HFFc6 (cell line): Measurements from ENCODE around the gene TTLL7. TPM values are rescaled to one million over a fixed set of nuclear protein-coding genes. Genes with fewer than 3 reads are reported as not detected.

ENCODE experiments used
- DNase-seq: peaks from one replicate; pipeline ENCODE4 v3.0.0-alpha.2; 2018
- H3K27ac Mint-ChIP-seq: 2 replicates; pipeline ENCODE4 v1.8.0; 2020; ENCODE audit warnings: mild to moderate bottlenecking, mixed read lengths
- H3K27me3 Mint-ChIP-seq: 2 replicates; pipeline ENCODE4 v1.8.0; 2021; ENCODE audit warnings: mild to moderate bottlenecking, moderate library complexity, mixed read lengths; ENCODE audit not compliant: insufficient read depth
- H3K36me3 Mint-ChIP-seq: 2 replicates; pipeline ENCODE4 v1.8.0; 2021; ENCODE audit warnings: low read depth, mixed read lengths
- H3K4me1 Mint-ChIP-seq: 2 replicates; pipeline ENCODE4 v1.8.0; 2020; ENCODE audit warnings: low read depth, mixed read lengths
- H3K4me3 Mint-ChIP-seq: 2 replicates; pipeline ENCODE4 v1.8.0; 2020; ENCODE audit warnings: mild to moderate bottlenecking, moderate library complexity, mixed read lengths
- H3K9me3 Mint-ChIP-seq: 2 replicates; pipeline ENCODE4 v1.8.0; 2020; ENCODE audit warnings: mild to moderate bottlenecking, mixed read lengths
- total RNA-seq, 6 experiments: library from RNA; stranded (reverse); fragmentation: NEBNext Ultra II Directional; extraction: Animal tissue kit (Norgen Biotek cat#: 25700); gene quantifications; 2 replicates in 1 of 6; 3 replicates in 5 of 6; pipeline ENCODE4 v1.2.3, GENCODE V29; 2021
- TF ChIP-seq, protein P1 (sequence below): fragments of 200-600 bp; sonication (generic); IDR thresholded peaks from 2 replicates; pipeline ENCODE4 v1.5.0; 2021; ENCODE audit warnings: antibody characterized with exemption, mild to moderate bottlenecking

Gene TTLL7
- total RNA-seq, 6 experiments from 2014 or later, result 5.1 to 8.4 (median 7.5) TPM

DNA sequence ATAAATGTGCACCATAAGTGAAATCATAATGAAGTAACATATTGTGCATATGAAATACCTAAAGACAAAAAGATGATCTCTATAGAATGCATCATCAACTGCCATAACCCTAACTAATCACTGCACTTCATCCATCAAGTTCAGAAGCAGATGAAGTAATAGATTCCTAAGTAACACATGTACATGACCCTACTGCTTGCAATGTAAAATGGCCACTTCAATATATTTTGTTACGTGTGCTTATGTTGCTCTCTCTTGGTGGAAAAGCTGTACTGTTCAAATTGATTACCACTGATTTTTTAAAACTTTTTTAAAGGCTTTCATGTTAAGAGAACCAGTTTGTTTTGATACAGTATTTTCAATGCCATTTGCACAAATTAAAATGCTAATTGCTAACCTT is 141.8 kb downstream of the TTLL7 start:
- Mint-ChIP-seq H3K36me3 (no peaks in the 10 kb centered on the region), H3K27ac (no peak overlapping the region), H3K9me3 (no peaks in the 10 kb centered on the region), H3K27me3 (no peaks in the 10 kb centered on the region; the same call in 1 of the 2 replicates), H3K4me3 (no peak overlapping the region), H3K4me1 (no peaks in the 10 kb centered on the region)
- TF ChIP-seq, protein P1, sequence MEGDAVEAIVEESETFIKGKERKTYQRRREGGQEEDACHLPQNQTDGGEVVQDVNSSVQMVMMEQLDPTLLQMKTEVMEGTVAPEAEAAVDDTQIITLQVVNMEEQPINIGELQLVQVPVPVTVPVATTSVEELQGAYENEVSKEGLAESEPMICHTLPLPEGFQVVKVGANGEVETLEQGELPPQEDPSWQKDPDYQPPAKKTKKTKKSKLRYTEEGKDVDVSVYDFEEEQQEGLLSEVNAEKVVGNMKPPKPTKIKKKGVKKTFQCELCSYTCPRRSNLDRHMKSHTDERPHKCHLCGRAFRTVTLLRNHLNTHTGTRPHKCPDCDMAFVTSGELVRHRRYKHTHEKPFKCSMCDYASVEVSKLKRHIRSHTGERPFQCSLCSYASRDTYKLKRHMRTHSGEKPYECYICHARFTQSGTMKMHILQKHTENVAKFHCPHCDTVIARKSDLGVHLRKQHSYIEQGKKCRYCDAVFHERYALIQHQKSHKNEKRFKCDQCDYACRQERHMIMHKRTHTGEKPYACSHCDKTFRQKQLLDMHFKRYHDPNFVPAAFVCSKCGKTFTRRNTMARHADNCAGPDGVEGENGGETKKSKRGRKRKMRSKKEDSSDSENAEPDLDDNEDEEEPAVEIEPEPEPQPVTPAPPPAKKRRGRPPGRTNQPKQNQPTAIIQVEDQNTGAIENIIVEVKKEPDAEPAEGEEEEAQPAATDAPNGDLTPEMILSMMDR, result peak; percentile 49; the same call in 1 of the 2 replicates
- peak; percentile 17 for DNase-seq

DNA sequence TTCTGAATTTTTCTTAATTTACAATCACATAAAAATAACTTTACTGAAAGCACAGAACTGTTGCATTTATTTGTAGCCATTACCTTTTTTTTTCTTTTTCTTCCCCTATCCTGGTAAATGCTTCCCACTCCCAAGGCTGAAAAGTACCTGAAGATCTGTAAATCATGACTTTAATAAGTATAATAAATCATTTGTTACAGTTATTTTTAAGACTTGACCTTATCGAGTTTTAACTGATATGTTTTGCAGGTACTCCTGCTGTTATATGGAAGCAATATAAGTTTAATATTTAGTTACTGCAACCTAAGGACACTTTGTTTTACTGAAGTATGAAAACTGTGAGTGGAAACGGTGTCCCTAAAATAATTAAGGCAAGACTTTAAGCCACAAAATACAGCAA is 142.6 kb downstream of the TTLL7 start:
- Mint-ChIP-seq H3K27me3 (no peaks in the 10 kb centered on the region; the same call in 1 of the 2 replicates), H3K9me3 (no peaks in the 10 kb centered on the region), H3K36me3 (no peaks in the 10 kb centered on the region), H3K4me3 (no peak overlapping the region), H3K4me1 (no peaks in the 10 kb centered on the region), H3K27ac (no peak overlapping the region)
- no peak for DNase-seq
- TF ChIP-seq, protein P1, result no peak

DNA sequence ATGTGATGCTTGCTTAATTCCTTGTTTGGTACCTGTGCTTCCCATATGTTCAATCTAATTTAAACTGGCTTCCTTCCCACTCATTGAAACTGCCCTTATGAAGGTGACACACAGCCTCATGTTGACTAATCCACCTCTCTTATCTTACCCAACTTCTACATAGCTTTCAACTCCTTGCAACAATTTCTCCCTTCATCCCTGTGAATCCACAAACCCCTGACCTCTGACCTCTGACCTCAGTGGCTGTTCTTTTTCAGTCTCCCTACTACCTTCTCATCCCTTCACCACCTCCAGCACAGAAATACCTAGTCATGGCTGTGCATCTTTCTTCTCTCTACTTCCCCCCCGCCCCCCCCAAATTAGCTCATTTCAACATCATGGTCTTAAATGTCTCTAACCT is 144.5 kb downstream of the TTLL7 start:
- Mint-ChIP-seq H3K4me1 (no peaks in the 10 kb centered on the region), H3K27me3 (peaks cover 5% of the 10 kb centered on the region; the same call in 1 of the 2 replicates), H3K9me3 (no peaks in the 10 kb centered on the region), H3K36me3 (no peaks in the 10 kb centered on the region), H3K4me3 (no peak overlapping the region), H3K27ac (no peak overlapping the region)
- no peak for DNase-seq
- TF ChIP-seq, protein P1, result no peak

DNA sequence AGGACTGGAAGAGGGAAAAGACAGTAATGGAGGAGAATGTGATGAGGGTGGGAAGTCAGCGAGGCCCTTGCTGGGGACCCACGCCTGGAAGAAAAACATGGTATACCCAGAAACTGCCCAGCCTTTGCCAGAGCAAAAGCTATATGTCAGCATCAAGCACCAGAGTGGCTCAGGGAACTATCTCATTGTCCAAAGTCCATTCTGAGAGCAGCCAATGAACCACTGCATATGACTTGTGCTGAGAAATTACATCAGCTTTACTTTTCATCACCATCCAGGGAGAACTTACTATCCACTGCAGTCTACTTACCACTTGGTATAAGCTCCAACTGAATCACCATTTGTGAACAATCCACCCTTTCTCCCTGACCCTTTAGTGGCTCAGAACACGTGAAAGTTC is 148.1 kb downstream of the TTLL7 start:
- Mint-ChIP-seq H3K4me1 (no peaks in the 10 kb centered on the region), H3K4me3 (no peak overlapping the region), H3K27me3 (peaks cover 7% of the 10 kb centered on the region), H3K36me3 (no peaks in the 10 kb centered on the region), H3K27ac (no peak overlapping the region), H3K9me3 (no peaks in the 10 kb centered on the region)
- TF ChIP-seq, protein P1, result no peak
- DNase-seq, result no peak

DNA sequence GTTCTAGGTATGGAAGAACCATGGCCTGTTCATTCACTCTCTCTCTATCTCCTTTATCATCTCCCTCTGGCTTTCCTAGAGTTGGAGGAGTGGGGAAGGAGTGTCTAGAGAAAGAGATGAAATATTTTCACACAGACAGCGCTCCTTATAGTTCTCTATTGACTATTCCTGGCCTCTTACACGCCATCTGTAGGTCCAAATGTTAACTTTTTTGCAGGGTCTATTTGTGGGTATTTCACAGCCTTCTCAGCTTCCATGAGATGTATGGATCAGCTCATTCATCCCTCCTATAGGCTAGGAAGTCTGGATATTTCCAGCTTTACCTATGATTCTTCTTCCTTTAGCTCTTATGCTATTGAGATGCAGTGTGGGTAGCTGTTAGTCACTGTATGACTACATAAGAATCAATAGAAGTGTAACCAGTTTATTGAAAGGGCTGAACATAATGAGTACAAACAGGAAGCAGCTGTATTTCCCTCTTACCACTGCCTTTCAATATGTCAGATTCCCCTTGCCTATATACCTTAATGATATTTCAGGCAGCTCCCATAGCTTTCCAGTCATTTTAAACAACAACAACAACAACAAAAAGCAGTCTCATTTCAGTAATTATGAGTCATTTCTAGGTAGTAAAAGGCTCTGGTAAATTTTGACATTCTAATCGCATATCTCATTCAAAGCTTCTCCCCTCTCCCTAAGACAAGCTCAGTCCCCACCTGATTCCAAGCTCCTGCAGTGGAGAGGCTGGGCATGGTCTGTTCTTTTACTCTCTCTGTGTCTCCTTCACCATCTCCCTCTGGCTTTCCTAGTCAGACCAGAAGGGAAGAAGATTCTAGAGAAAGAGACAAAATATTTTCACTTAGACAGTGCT is 149.5 kb downstream of the TTLL7 start:
- Mint-ChIP-seq H3K4me1 (no peaks in the 10 kb centered on the region), H3K9me3 (no peaks in the 10 kb centered on the region), H3K27ac (no peak overlapping the region), H3K4me3 (no peak overlapping the region), H3K36me3 (no peaks in the 10 kb centered on the region), H3K27me3 (peaks cover 7% of the 10 kb centered on the region)
- no peak for DNase-seq
- TF ChIP-seq, protein P1, result no peak
